ENCODE measurements around the gene RNF26.

RNF26 gene

DNA sequence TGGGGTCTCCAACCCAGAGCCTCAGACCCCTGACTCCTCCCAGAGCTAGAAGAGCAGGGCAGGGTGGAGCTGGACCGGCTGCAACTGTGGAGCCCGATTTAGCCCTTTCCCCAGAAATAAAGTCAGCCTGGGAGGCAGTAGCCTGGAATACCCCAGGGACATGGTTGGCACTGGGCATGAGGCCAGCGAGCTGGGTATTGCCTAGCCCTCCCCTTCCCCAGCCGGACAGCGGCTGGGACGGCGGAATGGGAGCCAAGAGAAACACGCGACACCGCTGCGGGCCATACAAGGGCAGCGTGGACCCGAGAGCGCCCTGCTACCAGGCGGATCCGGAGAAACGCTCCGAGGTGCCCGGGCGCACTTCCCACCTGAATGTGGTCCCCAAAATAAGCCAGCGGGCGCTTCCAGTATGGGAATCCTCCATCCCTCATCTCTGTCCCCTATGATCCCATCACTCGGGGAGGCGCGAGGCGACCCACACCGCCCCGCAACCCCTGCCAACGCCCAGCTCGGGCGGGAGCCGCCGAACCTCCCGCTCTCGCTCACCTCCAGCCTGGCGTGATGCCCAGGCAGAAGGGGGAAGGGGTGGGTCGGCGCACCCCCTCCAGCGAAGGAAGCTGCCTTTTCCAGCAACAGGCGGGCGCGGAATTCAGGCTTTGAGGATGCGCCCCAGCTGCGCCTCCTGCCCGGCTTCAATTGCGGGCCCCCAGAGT lies 18.2 kb upstream of the RNF26 start:
- DNase-seq = no peak

DNA sequence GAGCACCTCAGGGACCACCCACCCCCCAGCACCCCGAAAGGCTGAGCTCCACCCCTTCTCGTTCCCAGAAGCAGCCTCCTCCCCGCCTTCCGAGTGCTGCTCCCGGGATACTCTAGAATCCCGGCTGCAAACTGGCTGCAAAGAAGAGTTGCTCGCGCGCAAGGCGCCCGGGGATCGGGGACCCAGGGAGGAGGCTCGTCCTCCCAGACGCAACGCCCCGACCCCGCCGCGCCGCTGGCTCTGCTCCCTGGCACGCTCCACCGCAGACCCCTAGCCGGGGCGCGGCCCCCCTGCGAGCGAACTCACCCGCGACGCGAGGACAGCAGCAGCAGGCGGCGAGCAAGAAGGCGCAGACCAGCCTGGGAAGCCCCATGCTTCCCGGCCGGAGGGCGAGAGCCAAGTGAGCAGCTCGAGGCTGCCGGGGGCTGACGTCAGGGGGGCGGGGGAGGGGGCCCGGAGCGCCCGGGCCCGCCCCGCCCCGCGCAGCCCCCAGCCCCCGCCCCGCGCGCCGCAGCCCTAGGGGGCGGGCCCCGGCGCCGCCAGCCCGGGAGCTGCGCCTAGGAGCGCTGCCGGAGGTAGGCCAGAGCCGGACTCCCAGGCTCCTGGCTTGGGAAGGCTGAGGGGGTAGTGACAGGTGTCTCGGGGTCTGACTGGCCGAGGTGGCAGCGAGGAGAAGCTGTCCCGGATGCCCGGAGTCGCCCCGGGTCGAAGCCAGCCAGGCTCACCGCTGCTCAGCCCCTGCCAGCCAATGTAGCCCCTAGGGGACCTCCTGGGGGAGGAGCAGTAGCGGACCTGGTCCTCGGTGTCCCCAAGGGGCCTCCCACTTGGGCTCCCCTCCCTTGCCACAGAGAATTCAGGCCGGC lies 17.4 kb upstream of the RNF26 start, which contains the start of gene MCAM:
MCAM (minus strand) TSS at position 402 of the 863 bp plus-strand sequence; CDS start at position 373, 29 bp downstream.
- no peak for DNase-seq

DNA sequence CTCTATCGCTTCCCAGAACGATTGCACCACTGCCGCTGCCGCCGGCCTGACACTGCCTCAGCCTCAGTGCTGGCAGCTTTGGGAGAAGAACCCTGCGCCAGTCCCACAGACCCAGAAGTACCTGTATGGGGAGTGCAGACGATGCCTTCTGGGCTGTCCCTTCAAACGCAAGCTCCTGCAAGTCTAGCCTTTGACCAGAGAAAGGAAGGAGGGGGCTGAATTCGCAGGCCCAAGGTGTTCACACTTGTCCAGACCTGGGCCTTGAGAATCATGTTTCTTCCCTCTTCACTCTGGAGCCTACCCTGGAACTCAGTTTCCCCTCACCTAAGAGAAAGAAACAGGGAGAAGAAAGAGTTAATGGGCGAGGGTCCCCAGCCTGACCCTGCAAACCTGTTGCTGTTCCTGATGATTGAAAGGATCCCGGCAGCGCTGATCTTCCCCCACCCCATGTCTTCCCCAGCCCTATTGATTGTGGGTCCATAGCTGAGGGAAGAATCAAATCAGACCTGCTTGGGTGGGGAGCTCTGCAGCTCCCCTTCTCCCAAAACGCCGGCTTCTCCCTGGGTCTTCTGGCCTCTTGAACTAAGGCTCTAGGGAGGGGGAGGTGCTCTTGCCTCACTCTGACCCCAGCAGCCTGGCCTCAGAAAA lies 16.6 kb upstream of the RNF26 start:
- no peak for DNase-seq

- DNase-seq = peak in 1 of 2 donors; percentile 57
Observed at GRCh38 chr11:119318240-119319135, 15.8 kb upstream of the RNF26 start.

DNA sequence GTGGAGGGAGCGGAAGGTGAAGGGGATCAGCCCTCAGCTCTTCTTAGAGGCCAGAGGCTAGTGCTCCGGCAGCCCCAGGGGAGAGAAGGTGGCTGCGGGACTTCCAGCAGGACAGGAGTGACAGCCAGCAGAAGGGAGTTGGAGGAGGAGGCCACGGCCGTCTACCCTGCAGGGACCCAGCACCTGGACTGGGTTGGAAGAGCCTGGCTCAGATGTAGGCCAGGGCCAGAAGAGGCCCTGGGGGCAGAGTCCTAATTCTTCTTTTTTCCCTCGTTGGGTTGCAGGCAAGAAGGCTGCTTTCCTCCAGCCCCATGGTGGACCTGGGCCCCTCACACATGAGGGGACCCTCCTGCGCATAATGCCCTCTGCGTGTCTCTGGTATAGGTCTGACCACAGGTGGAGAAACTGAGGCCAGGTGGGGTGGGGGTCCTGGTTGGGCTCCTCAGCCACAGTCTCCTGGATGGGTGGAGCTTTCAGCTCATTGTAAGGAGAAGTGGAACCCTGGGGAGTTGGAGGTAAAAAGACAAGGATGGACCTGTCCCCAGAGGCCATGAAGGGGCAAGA lies 15.1 kb upstream of the RNF26 start:
- no peak for DNase-seq

- DNase-seq = no peak
Observed at GRCh38 chr11:119319700-119320239, 14.6 kb upstream of the RNF26 start.

GRCh38 chr11:119320240-119320775 lies 14.0 kb upstream of the RNF26 start:
- DNase-seq = no peak

GRCh38 chr11:119320776-119321524 lies 13.4 kb upstream of the RNF26 start:
- DNase-seq = peak in 1 of 2 donors; percentile 57

DNA sequence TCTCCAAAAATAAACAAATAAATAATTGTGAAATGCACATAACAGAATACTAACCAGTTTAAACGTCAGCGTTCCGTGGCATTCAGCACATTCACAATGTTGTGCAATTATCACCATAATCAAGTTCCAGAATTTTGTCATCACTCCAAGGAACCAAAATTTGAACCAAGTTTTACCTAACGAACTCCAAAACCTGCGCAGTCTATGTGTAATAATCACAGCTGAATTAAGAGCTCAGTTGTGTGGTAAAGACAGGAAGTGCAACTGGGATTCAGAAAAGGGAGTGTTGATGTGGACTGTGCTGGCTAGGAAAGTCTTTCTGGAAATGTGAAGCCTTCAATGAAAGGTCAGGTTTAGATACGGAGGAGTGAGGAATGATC lies 12.0 kb upstream of the RNF26 start:
- DNase-seq = no peak

DNA sequence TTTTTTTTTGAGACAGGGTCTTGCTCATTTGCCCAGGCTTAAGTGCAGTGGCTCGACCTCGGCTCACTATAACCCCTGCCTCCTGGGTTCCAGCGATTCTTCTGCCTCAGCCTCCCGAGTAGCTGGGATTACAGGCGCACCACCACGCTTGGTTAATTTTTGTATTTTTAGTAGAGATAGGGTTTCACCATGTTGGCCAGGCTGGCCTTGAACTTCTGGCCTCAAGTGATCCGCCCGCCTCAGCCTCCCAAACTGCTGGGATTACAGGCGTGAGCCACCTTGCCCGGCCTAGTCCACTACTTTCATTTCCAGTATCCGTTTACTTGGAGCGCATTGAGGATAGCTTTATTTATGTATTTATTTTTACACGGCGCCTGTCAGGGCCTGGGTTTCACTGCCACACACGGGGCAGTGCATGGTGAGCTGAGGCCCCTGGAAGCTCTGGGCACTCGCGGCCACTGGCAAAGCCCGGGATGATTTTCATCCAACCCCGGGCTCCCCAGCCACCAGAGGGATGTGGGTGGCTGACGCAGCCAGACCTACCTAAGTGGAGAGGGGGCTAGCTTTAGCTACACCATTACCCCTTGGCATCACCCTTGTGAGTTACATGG lies 11.3 kb upstream of the RNF26 start:
- no peak for DNase-seq

- DNase-seq = peak; percentile 68 to 81
Observed at GRCh38 chr11:119323532-119324033, 10.7 kb upstream of the RNF26 start.

DNA sequence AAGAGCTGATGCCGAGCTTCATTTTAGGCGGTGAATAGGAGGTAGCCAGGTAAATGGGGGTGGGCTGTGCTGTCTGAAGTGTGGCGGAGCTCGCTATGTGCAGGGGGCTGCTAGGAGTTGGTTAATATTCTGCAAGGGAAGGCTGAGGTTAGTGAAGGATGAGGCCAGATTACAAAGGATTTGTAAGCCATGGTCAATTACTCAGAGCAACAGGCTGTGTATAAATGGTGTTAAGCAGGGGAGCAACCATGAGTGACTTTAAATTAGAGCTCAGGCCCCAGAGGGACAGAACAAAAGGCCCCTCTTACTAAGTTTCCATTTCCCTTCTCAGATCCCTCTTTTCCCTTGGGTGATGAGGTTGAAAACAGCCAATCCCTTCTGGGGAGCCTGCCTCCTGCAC lies 10.1 kb upstream of the RNF26 start:
- no peak for DNase-seq

GRCh38 chr11:119329320-119329719 lies 5.0 kb upstream of the RNF26 start:
- DNase-seq = no peak

DNA sequence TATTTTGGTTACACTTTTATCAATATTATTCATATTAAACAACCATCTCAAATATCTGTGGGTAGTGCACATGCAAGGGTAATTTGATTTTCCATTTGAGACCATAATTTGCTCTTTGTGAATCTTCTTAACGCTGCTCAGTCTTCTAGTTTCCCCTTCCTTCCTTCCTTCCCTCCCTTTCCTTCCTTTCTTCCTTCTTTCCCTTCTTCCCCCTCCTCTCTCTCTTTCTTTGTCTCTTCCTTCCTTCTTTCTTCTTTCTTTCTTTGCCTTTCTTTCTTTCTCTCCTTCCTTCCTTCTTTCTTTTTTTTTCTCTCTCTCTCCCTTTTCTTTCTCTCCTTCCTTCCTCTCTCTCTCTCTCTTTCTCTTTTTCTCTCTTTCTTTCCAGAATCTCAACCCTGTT lies 4.1 kb upstream of the RNF26 start:
- DNase-seq = no peak

GRCh38 chr11:119332111-119332765 lies 2.1 kb upstream of the RNF26 start:
- DNase-seq = no peak

DNA sequence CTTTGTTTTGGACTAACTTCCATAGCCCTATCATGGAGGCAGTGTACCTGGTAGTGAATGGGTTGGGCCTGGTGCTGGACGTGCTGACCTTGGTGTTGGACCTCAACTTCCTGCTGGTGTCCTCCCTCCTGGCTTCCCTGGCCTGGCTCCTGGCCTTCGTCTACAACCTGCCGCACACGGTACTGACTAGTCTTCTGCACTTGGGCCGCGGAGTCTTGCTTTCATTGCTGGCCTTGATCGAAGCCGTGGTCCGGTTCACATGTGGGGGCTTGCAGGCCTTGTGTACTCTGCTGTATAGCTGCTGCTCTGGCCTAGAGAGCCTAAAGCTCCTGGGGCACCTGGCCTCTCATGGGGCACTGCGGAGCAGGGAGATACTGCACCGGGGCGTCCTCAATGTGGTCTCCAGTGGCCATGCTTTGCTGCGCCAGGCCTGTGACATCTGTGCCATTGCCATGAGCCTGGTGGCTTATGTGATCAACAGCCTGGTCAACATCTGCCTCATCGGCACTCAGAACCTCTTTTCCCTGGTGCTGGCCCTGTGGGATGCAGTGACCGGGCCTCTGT lies 846 bp downstream of the RNF26 start:
- DNase-seq = no peak

- DNase-seq = no peak
Observed at GRCh38 chr11:119335655-119336543, 1.6 kb downstream of the RNF26 start.
